H54 (cell line): Measurements from ENCODE around the gene SHFL.

ENCODE experiments used
- DNase-seq: peaks from one replicate; pipeline ENCODE4 v3.0.0; 2011; ENCODE audit warnings: low spot score, mixed read lengths; ENCODE audit not compliant: insufficient read length
- FAIRE-seq: peaks from 3 replicates; lab custom pipeline; 2011; peaks lifted over from hg19 to GRCh38; lab: Jason Lieb, UNC
- POLR2A ChIP-seq: IDR thresholded peaks from 2 replicates; pipeline ENCODE4 v1.6.1; 2011; ENCODE audit warnings: low read depth, mild to moderate bottlenecking, low read length

SHFL gene

DNA sequence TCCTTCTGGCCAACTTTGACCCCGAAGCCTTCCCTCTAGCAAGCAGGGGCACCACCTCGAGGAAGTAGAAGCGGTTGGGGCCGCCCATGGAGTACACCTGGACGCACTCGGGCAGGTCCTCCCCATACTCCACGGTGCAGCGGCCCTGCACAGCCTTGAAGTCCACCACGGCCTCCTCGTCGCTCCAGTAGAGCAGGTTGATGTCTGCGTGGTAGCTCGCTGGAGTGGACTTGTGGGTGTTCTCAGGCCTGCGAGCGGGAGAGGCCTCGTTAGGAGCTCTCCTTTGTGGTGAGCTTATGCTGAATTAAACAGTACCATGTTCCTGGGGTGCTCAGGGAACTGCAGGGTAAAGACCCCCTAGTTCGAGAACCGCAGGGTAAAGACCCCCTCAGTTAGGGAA is 55.9 kb downstream of the SHFL start:
- FAIRE-seq (no peak), DNase-seq (no peak)
- no peak for TF ChIP-seq POLR2A
